Hematopoietic multipotent progenitor cell treated with erythropoietin and hydrocortisone succinate and interleukin-3 and kit ligand, for 8 days (in vitro differentiated cells): ENCODE measurements around the gene KLC4.
"Not testable (repeated sequence)": the region's sequence is repeated elsewhere in the genome, so short reads cannot be mapped to it uniquely, and the experiment has no call there.

ENCODE experiments used
- DNase-seq: peaks from one replicate; pipeline ENCODE4 v3.0.0-alpha.2; 2015

The KLC4 gene

DNA sequence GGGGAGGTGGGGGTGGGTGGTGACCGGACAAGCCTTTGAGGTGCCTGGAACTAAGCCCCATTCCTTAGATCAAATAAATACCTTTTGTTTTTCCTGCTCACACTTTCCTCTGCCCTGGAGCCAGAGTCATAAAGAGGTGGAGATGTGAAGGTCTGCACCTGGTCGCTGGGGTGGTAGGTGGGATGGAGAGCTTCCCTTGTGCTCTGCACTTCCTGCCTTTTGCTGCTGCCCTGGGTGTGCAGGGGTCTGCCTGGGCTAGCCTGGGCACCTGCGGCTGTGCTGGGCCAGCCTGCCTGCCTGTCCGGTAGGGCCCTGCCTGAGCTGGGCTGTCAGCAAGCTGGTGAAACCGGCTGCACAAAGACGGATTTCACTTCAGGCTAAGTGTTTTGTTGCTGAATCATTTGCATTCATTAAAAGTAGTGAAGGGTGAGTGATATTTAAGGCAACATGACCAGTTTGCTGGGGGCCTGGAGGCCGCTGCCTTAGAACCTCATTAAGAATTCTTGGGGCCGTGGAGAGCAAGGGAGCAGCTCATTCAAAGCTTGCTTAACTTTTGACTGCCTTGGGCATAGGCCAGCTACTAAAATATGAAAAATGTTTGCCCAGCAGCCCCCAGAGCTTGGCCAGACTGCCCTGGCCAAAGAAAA is 37.1 kb downstream of the KLC4 start:
- no peak for DNase-seq

DNA sequence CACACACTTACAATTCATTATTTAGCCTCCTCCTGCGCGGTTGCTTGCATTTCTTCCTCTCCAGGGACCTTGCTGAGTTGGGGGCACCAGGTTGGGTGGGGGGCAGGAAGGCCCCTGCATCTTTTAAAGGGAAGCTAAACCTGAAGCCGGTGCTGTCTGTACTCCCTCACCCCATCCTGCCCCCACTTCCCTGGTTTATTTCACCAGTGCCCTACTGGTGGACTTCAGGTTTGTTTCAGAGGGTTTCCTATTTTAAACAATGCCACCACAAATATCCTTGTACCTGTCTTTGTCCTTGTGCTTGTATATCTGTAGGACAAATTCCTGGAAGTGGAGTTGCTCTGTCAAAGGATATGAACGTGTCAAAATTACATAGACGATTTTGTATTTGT is 37.7 kb downstream of the KLC4 start:
- no peak for DNase-seq

DNA sequence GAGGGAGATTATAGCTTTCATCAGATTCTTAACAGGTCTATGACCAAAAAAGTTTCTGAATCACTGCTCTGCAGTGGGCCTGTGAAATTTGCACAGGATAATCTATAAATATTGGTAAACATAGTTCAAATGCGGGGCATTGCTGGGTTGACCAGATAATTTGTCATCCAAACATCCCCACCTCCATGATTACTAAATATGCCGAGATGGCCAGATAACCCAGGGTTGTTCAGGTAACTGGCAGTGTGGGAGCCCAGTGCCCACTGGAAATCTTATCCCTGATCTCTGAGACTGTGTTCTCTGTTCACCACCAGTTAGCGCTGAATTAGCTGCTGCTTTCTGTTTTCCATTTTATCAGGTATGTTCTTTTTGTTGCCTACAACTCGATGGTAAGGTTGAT is 38.1 kb downstream of the KLC4 start:
- no peak for DNase-seq

DNA sequence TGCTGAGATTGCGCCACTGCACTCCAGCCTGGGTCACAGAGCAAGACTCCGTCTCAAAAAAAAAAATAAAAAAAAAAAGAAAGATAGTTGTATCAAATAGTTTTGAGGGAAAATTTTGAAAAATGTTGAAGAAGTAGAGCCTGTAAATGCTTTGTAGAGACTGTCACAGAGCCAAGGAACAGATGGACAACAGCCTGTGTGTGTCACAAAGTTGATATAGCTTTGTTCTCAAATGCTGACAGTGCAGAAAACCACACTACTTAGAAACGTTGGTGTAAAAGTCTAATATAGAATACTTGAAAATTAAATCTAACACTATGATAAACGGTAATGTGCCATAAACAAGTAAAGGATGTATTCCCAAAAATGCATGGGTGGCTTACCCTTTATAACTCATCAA is 42.1 kb downstream of the KLC4 start:
- no peak for DNase-seq

DNA sequence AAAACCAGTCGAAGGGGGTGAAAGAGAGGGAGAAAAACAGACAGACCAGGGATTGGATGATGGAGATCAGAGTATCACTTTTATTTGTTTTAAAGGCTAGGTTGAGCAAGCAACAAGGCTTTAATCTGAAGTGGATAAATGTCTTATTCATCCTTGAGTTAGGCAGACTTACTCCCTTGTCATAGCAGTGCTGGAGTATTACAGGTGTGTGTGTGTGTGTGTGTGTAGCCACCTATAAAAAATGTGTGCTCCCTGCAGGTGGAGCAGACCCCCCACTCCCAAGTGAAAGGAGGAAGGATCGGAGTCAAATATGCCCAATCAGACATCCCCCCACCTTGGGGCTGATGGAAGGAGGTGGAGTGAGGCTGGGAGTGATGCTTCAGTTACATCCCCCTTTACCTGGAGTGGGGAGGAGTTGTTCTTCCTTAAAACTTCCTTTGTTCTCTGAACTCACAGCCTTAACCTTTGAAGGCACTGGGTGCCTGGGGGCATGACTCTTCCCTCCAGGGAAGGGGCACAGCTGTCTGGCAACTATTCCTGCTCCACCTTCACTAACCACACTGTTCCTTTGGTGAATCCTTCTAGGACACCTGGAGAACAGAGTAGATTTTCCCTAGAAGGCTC is 43.9 kb downstream of the KLC4 start:
- no peak for DNase-seq

DNA sequence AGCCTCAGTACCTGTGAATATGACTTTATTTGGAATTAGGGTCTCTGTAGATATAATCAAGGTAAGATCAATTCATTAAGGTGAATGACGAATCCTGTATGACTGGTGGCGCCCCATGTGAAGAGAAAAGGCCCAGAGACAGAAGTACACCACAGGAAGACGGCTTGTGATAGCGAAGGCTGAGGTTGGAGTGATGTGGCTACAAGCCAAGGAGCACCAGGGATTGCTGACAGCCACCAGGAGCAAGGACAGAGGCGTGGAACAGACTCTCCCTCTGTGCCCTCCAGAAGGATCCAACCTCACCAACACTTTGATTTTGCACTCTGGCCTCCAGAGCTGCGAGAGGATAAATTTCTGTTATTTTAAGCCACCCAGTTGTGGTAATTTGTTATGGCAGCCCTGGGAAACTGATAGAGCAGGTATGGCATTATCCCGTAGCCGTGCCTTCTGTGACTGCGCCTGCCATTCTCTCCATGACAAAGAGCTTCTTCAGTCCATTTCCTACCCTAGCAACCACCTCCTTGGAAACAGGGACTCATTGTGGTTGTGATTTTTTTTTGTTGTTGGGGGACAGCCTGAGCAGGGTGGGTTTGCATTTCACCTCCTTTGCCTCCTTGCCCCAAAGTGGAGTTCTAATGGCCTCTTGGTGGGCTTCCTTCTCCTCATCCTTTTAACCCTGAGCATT is 46.2 kb downstream of the KLC4 start:
- DNase-seq = no peak

DNA sequence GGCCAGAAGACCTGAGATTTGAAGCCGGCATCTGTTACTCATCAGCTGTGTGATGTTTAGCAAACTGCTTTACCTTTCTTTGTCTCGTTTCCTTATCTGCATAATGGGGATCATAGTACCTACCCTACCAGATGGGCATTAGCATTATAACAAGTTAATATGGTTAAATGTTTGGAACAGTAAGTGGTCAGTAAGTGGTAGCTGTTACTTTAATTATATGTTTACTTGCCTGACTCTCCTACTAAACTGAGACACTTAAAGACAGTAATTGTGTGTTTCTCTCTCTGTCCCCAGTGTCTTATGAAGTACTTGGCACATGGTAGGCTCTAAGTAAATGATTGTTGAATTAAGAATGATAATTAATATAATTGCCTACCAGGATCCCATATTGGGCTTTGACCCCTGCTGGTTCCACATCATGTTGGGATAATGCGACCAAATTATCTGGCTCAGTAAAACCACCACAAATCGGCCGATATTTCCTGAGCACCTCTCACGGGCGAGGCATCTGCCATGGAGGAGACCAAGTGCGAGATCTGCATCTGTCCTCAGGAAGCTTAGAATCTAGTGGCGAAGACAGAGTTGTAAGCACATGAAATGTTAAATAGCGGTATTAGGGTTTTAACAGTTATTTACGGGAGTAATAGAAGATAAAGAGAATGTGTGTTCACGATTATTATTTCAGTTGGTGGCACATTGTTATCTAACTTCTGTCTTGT is 48.1 kb downstream of the KLC4 start:
- no peak for DNase-seq

DNA sequence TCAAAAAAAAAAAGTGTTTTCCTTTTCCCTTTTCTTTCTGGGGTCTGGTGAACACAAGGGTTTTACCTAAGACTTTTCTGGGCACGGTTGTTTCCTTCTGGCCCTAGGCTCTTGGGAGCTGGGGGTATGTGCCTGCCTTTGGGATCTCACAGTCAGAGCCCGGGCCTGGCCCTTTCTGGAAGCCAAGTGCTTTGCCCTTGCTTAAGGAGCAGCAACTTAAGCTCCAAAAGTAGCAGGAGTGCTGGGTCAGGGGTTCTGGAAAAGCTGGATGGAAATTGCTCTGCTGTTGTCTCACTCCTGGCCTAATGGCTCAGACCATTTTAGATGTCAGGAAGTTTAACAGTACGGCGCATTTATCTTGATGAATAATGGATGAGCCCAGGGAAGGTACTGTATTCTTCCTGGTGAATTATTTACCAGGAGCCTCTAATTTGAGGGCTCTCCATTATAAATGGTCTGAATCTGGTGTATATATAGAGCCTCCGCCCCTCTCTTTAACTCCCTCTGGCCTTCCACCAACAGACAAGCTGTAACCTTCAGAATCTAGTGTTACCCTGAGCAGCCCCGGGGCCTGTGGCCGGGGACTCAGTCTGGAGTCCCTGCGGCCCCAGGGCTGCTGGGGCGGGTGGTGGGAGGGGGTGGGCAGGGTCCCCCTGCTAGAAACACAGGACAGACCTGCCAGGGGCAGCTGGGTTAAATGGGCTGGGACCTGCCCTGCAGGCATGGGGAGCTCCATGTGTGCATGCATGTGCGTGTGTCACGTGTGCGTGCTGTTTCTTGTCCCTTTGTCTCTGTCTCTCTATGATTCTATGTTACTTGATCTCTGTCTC is 54.2 kb downstream of the KLC4 start:
- no peak for DNase-seq

DNA sequence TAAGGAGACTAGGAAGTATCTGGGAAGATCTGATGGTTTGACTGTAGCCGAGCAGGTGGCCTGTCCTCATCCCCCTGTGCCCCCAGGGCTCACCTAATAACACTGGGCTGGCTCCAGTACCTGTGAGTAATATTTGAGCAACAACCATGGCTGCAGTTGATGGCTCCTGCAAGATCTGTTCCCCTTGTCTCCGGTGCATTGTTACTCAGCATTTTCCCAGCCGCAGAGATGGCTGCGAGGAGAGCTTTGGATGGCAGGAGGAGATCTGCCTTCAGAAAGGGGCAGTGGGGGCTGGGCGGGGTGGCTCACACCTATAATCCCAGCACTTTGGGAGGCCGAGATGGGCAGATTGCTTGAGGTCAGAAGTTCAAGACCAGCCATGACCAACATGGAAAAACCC is 55.9 kb downstream of the KLC4 start:
- DNase-seq = no peak

DNA sequence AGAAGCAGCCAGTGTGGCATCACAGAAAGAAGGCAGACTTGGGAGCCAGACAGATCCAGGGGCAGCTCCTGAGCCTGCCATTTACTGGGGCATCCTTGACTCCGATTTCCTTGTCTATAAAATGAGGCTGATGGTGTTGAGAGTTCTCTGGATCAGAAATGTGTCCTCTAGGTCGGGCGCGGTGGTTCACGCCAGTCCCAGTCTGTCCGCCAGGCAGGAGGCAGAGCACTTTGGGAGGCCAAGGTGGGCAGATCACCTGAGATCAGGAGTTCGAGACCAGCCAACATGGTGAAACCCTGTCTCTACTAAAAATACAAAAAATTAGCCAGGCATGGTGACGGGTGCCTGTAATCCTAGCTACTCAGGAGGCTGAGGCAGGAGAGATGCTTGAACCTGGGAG is 58.0 kb downstream of the KLC4 start:
- not testable (repeated sequence) for DNase-seq

DNA sequence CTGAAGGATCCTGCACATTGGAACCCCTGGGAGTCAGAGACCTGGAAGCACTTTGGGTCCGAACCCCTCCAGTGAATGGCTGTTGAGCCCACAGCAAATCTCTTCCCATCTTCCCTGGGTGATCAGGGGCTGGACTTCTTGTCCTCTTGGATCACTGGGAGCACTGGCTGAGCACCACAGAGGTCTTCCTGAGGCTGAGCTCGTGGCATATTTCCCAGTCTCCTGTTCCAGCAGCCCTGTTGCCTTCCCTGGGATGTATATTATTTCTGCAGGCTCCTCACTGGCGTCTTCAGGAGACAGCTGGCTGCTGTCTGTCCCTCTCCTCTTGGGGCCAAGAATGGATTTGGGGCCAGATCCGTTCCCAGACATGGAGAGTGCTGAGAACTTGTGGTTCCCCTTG is 60.1 kb downstream of the KLC4 start:
- no peak for DNase-seq

DNA sequence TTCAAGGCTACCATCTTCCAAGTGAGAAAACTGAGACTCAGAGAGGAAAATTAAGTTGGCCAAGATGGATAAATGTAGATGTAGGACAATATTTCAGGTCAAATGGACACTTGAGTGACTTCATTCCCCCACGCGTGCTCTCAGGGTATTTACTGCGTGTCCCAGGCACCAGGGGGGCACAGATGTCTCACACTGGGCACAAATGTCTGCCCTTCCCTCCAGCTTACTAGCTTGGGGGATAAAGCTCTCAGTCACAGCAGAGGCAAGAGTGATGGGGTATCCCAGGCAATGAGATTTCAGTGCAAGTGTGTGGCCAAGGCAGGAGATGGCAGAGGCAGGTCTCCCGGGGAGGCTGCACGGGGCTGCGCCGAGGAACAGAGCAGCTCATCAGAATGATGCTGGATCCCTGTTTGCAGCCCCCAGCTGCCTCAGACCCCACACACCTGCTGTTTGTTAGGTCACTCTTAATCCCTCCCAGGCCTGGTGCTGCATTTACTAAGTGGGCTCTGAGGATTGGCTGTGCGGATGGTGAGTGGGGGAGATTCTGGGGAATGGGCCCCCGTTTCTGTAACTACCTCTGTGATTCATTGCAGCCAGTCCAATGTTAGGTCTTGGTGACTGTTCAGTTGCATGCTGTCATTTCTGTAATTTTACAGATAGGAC is 60.8 kb downstream of the KLC4 start:
- DNase-seq = no peak

DNA sequence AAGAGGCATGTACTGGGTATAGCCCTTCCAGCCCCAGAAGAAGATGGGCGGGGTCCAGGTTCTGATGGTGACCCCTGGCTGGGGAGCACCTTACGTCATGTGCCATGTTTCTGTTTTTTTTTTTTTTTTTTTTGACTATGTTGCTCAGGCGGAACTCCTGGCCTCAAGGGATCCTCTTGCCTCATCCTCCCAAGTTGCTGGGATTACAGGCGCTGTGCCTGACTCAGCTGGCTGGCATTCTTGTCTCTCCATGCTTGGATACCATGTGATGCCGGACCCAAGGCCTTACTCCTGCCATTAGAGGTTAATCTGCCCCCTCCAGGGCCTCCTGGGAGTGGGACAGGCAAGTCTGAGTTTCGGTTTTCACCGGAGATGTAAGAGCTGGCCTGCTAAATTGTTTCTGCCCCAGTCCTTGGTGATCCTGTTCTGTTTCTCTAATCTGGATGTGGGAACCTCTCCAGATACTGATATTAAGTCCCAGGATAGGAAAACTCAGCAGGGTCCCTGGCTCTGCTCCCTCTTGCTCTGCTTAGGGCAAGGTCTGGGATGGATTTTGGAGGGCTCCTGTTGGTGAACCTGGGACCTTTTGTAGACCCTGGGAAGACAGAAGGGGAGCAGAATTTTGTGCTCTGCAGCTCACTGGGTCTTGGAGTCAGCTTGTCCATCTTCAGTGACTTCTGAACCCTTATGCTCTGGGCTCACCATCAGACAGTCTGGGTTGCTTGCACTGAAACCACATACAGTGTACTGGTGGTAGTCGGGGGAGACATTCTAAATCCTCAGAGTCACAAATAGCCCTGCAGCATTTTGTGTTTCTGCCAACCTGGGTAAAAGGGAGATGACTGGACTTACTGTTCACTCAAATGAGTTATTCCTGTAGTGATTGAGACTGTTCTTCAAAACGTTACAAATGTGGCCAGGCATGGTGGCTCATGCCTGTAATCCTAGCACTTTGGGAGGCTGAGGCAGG is 61.8 kb downstream of the KLC4 start:
- DNase-seq = no peak

DNA sequence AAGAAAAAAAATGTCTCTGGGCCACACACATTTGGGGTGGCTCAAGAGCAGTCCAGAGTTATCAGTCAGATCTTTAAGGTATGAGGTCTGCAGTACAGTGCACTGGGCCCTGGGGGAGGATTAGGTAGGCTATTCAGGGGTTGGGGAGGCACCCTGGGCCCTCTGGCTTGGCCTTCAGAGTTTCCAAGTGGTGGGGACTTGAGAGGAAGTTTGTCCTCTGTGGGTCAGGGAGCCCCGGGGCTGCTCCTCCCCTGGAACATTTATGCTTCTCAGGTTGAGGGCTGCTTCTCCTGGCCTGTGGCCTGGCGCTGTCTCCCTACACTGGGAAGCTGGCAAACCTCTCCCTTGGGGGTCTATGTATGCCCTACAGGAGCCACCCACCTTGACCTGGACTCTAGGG is 62.7 kb downstream of the KLC4 start:
- no peak for DNase-seq

DNA sequence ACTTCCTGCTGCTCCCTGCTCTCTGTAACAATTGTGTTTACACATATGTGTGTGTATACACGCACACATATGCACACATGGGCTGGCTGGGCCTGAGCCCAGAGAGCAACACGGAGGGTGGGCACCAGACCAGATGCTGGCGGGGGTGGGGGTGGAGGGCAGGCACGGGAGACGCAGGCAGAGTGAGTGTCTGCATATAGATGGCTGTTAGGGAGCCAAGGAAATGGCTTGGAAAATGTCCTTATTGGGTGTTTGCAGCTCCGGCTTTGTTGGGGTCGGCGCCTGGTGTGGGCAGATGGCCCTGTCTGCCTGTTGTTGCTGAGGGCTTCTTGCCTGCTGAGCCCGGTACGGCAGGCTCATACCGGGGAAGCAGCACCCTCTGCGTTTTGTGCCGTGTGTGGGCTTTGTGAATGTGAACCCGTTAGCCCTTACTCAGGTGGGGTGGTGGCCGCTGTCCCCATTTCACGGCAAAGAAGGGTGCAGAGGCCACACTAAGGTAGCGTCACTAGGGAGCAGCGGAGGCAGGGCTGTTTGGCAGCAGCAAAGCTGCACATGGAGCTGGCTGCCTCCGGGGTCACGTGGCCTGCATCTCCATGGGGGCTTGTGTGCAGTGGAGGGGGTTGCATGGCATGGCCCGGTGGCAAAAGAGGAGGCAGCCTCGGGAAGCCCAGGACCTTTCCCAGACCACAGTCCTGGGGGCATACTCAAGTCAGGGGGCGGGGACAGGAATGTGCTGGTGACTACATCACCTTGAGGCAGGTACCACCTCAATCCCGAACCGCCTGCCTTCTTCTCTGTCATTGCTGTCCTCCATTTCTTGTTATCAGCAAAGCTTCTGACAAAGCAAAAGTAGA is 64.3 kb downstream of the KLC4 start:
- DNase-seq = no peak

DNA sequence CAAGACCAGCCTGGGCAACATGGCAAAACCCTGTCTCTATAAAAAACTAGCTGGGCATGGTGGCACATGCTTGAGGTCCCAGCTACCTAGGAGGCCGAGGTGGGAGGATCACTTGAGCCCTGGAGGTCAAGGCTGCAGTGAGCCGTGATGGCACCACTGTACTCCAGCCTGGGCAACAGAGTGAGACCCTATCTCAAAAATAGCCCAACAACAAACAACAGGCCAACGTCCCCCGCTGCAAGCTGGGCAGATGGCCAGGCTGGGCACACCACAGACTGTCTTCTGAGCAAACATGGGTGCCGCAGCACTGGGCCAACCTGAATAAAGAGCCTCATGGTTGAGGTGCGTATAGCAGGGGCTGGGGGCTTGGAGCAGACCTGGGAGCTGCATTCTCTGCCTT is 65.0 kb downstream of the KLC4 start:
- DNase-seq = no peak
